IMR-90 (cell line): ENCODE results near the gene CERS6.

Experiments used
- BHLHE40 ChIP-seq: fragments of 150-350 bp; IDR thresholded peaks from 2 replicates; pipeline ENCODE4 v1.6.1; 2016; ENCODE audit warnings: mild to moderate bottlenecking, low read depth, low read length
- CEBPB ChIP-seq: IDR thresholded peaks from 2 replicates; pipeline ENCODE4 v1.6.1; 2012; ENCODE audit warnings: low read depth, low read length, improper control_type of control experiment
- CHD1 ChIP-seq: IDR thresholded peaks from 2 replicates; pipeline ENCODE4 v1.6.1; 2012; ENCODE audit warnings: low read depth, low read length, improper control_type of control experiment
- CTCF ChIP-seq: conservative IDR thresholded peaks from 2 replicates; pipeline ENCODE4 v1.5.1; 2012; ENCODE audit warnings: mild to moderate bottlenecking, low read depth, low read length, improper control_type of control experiment
- FOS ChIP-seq: fragments of 150-350 bp; IDR thresholded peaks from 2 replicates; pipeline ENCODE4 v1.6.1; 2016; ENCODE audit warnings: low read depth, low read length
- MAFK ChIP-seq: IDR thresholded peaks from 2 replicates; pipeline ENCODE4 v1.6.1; 2012; ENCODE audit warnings: low read depth, low read length, improper control_type of control experiment
- MAZ ChIP-seq: IDR thresholded peaks from 2 replicates; pipeline ENCODE4 v1.6.1; 2012; ENCODE audit warnings: low read depth, mild to moderate bottlenecking, low read length, improper control_type of control experiment, moderate library complexity, borderline replicate concordance
- MXI1 ChIP-seq: IDR thresholded peaks from 2 replicates; pipeline ENCODE4 v1.6.1; 2012; ENCODE audit warnings: low read depth, mild to moderate bottlenecking, low read length, moderate library complexity, borderline replicate concordance
- POLR2A ChIP-seq: IDR thresholded peaks from 2 replicates; pipeline ENCODE4 v1.6.1; 2012; ENCODE audit warnings: mild to moderate bottlenecking, low read depth, low read length
- RCOR1 ChIP-seq: IDR thresholded peaks from 2 replicates; pipeline ENCODE4 v1.6.1; 2012; ENCODE audit warnings: mild to moderate bottlenecking, low read length, improper control_type of control experiment; ENCODE audit not compliant: insufficient replicate concordance
- RFX5 ChIP-seq: IDR thresholded peaks from 2 replicates; pipeline ENCODE4 v1.8.0; 2012; ENCODE audit warnings: low read depth, mild to moderate bottlenecking, low read length, moderate library complexity
- SMC3 ChIP-seq: fragments of 150-350 bp; IDR thresholded peaks from 2 replicates; pipeline ENCODE4 v1.6.1; 2016; ENCODE audit warnings: low read depth, mild to moderate bottlenecking, antibody characterized with exemption, low read length, moderate library complexity
- USF2 ChIP-seq: fragments of 150-350 bp; IDR thresholded peaks from 2 replicates; pipeline ENCODE4 v1.6.1; 2017; ENCODE audit warnings: mild to moderate bottlenecking, antibody characterized with exemption, low read length, low read depth
- TF ChIP-seq, protein P1 (sequence below): fragments of 150-350 bp; IDR thresholded peaks from 2 replicates; pipeline ENCODE4 v1.6.1; 2016; ENCODE audit warnings: low read depth, mild to moderate bottlenecking, low read length, moderate library complexity, borderline replicate concordance

DNA sequence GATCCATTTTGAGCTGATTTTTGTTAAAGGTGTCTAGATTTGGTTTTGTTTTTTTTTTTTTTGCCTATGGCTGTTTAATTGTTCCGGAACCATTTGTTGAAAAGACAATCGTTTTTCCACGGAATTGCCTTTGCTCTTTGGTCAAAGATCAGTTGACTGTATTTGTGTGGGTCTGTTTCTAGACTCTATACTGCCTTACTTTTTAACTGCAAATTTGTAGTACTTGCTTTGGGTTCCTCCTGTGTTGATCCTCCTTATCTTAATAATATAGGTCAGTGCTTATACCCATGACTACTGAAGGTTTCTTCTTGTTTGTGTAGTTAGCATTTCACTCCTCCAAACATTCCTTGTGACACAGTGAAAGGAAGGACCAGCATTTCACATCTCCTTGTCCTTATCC lies 30.4 kb downstream of the CERS6 start:
- TF ChIP-seq CTCF: no peak
- no peak for TF ChIP-seq MXI1
- TF ChIP-seq RCOR1: no peak
- TF ChIP-seq MAFK: no peak
- no peak for TF ChIP-seq POLR2A
- TF ChIP-seq RFX5: no peak
- TF ChIP-seq BHLHE40: no peak
- no peak for TF ChIP-seq CHD1
- TF ChIP-seq, protein P1, sequence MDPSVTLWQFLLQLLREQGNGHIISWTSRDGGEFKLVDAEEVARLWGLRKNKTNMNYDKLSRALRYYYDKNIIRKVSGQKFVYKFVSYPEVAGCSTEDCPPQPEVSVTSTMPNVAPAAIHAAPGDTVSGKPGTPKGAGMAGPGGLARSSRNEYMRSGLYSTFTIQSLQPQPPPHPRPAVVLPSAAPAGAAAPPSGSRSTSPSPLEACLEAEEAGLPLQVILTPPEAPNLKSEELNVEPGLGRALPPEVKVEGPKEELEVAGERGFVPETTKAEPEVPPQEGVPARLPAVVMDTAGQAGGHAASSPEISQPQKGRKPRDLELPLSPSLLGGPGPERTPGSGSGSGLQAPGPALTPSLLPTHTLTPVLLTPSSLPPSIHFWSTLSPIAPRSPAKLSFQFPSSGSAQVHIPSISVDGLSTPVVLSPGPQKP: no peak
- TF ChIP-seq USF2: no peak
- TF ChIP-seq SMC3: no peak
- TF ChIP-seq MAZ: no peak
- TF ChIP-seq CEBPB: no peak
- TF ChIP-seq FOS: no peak
